ENCODE results near the gene EPHX1.
"Not testable (repeated sequence)": the region's sequence is repeated elsewhere in the genome, so short reads cannot be mapped to it uniquely, and the experiment has no call there.

Gene EPHX1

DNA sequence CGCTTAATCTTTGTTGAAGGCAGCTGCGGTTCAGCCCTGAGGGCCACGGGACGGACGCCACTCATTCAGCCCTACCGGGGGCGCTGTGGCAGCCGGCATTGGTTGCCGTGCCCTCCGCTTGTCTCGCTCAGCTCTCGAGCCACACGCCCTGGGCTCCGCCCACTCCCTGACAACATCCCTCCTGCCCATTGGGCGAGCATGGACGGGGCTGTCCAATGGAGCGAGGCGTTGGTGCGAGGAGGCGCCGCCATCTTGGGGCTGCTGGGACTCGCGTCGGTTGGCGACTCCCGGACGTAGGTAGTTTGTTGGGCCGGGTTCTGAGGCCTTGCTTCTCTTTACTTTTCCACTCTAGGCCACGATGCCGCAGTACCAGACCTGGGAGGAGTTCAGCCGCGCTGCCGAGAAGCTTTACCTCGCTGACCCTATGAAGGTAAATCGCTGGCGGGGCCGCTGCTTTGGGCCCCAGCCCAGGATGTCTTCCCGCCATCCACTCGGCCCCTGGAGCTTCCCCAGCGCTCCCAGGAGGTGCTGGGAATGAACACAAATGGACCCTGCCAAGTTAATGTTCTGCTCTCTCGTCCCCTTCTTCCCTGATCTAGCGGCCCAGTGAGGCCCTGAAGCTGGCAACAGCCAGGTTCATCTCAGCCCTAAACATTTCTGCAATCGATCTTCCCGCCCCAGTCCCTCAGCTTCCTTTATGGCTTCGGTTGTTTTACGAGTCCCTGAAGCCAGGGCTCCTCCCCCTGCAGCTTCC, 32.2 kb upstream of the EPHX1 start, which contains the start of gene SRP9:
Gene SRP9 (plus strand): TSS at position 244 of the 754 bp plus-strand sequence. CDS start 115 bp downstream, at position 359.
- DNase-seq (ENCODE audit: low spot score): peak; percentile 93

- no peak for DNase-seq (ENCODE audit: low spot score)
These were observed 31.6 kb upstream of the EPHX1 start for GRCh38 chr1:225778337-225778669.

DNA sequence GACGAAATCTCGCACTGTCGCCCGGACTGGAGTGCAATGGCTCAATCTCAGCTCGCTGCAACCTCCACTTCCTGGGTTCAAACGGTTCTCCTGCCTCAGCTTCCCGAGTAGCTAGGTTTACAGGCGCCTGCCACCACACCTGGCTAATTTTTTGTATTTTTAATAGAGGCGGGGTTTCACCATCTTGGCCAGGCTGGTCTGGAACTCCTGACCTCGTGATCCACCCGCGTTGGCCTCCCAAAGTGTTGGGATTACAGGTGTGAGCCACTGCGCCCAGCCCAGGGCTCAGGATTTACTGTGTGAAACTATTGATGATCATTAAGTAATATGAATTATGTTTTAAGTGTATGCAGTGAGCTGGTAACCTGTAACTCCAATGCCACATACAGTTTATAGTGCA, 30.8 kb upstream of the EPHX1 start:
- DNase-seq (ENCODE audit: low spot score): not testable (repeated sequence)

GRCh38 chr1:225780134-225780533, 29.8 kb upstream of the EPHX1 start:
- no peak for DNase-seq (ENCODE audit: low spot score)

GRCh38 chr1:225780630-225781029, 29.3 kb upstream of the EPHX1 start:
- DNase-seq (ENCODE audit: low spot score): no peak

- DNase-seq (ENCODE audit: low spot score): not testable (repeated sequence)
These were observed 20.8 kb upstream of the EPHX1 start for GRCh38 chr1:225789142-225789541.

- DNase-seq (ENCODE audit: low spot score): no peak
These were observed 15.0 kb upstream of the EPHX1 start for GRCh38 chr1:225794954-225795353.

- not testable (repeated sequence) for DNase-seq (ENCODE audit: low spot score)
These were observed 13.8 kb upstream of the EPHX1 start for GRCh38 chr1:225796097-225796496.

- DNase-seq (ENCODE audit: low spot score): not testable (repeated sequence)
These were observed 8.8 kb upstream of the EPHX1 start for GRCh38 chr1:225801146-225801545.

DNA sequence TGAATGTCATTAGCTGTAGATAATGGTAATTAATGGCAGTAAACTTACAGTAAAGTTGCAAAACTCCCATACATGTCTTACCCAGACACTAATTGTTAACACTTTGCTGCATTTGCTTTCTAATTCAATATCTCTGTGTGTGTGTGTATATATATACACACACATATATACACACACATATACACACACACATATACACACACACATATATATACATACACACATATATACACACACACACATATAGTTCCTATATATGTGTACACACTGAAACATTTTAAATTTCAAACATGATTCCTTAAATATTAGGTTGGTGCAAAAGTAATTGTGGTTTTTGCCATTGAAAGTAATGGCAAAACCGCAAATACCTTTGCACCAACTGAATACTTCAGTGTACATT, 3.7 kb upstream of the EPHX1 start:
- DNase-seq (ENCODE audit: low spot score): no peak

GRCh38 chr1:225806736-225807135, 3.2 kb upstream of the EPHX1 start:
- DNase-seq (ENCODE audit: low spot score): not testable (repeated sequence)

DNA sequence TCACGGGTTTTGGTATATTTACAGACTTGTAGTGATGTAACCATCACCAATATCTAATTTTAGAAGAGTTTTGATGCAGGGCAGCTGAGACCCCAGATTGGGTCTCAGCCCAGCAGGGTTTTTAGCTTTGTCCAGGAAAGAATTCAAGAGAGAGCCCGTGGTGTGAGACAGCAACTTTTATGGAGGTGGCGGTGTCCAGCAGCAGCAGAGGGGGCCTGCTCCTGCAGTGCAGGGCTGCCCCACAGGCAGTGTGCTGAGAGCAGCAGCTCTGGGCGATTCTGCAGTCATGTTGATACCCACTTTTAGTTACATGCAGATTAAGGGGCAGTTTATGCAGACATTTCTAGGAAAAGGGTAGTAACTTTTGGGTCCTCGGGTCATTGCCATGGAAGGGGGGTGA, 1.8 kb upstream of the EPHX1 start:
- DNase-seq (ENCODE audit: low spot score): no peak

DNA sequence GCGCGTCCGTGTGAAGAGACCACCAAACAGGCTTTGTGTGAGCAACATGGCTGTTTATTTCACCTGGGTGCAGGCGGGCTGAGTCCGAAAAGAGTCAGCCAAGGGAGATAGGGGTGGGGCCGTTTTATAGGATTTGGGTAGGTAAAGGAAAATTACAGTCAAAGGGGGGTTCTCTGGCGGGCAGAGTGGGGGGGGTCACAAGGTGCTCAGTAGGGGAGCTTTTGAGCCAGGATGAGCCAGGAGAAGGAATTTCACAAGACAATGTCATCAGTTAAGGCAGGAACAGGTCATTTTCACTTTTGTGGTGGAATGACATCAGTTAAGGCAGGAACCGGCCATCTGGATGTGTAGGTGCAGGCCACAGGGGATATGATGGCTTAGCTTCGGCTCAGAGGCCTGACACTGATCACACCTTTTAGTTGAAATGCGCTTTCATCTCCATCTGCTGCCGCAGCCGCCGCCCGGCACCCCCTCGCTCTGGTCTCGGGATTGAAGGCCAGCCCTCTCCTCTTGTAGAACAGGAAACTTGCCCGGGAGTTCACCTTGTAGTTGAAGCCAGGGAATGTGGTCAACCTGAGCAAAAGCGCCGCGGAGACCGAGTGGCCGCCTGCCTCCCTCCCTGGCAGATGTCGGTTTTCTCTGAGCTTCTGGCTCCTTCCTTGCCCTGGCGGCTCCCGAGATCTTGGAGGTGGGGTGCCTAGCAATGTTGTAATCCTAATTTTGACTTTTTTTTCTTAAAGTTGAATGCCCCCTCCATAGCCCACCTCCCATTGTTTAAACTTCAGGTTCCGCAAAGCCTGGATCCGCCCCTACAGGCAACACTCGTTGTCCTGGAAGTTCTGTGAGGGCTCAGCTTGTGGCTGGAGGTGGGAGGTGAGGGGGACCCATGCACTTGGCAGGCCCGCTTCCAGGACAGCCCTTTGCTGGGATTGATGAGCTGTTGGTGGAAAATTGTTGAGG, 935 bp downstream of the EPHX1 start:
- DNase-seq (ENCODE audit: low spot score): peak; percentile 42

DNA sequence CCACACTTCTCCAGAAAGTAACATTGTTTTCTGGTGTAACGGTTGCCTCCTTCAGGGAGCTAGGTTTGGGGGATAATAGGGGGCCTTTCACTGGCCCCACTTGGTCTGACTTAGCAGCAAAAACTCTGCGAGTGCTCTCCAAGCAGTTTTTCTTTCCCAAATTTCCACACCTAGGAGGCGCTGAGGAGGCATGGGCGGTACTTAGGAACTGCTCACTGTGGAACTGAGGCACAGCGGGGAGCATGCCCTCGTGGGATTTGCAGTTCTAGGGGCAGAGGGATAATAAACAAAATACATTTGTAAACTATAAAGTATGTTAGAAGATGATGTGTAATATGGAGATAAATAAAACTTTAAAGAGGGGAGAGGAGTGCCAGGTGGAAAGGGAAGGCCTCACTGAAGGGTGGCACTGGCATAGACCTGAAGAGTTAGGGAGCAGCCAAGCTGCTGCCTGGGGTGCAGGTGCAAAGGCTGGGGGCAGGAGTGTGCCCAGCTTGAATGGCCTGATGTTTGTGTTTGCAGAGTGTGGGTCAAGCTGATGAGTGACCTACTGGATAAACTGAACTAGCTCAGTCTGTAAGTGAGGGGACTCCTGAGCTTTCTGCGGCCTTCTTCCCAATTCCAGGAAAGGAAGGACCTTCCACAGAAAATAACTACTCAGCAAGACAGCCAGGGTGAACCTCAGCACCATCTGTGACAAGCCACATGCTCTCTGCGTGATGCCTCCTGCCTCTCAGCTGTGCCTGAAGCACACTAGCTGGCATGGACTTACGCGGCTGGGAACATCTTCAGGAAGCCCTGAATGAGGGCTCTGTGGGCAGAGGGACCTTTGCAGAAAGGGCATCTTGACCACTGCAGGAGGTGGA, 1.9 kb downstream of the EPHX1 start:
- peak; percentile 31 for DNase-seq (ENCODE audit: low spot score)

DNA sequence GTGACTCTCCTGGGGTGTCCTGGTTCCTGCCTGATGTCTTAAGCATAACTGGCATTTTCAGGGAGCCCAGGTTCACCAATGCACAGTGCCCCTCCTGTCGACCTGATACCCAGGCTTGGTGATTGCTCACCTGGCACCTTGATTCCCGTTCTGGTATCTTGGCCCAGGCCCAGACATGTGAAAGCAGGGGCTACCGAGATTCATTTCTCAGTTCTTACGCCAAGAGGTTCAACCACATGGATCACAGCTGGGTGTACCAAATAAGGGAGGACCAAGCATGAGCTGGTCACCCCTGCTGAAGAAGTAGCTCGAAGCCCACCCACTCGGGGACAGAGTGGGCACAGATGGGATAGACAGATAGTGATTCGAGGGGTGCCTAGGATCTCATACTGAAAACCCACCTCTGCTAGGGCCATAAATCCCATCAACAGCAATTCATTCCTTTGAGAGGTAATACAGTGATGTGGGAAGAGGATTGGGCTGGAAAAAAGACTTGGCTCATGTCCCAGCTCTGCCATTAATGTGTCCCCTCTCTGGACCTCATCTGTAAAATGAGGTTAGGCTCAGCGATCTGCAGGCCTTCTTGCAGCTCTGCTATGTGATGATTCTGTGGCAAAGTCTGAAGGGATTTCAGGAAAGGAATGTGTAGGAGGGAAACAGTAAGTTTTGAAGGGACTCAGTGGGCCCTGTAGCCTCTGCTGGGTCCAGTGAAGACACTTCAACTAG, 2.7 kb downstream of the EPHX1 start:
- DNase-seq (ENCODE audit: low spot score): no peak

DNA sequence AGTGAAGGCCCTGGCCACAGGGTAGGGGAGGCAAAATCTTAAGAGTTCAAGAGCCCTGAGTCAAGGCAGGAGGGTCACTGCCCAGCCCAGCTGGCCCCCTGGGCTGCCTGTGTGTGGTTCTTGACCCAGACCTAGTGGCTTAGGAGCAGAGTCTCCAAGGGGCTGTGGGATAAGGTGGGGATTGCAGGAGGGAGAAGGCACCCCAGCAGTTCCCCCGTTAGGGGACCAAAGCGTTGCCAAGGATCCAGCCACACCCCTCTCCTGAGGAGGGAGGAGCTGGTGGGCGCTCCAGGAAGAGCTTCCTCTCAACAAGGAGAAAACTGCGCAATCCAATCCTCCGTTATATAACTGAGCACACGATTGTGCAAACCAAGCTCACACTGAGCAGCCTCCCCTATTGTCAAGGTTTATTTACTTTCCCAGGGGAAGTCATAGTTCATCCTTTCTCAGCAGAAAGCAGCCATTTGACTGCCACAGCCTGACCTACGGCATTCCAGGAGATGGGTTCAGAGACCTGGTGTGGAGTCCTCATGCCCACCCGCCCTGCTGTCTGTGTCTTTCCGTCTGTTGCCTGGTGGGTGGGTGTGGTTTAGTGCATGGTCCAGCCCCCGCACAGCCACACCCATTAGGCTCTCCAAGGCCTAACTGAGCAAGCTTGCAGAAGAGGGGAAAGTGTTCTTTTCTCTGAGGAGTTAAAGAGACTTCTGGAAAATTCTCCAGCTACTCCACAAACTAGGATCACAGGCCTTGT, 3.5 kb downstream of the EPHX1 start:
- peak; percentile 46 for DNase-seq (ENCODE audit: low spot score)

DNA sequence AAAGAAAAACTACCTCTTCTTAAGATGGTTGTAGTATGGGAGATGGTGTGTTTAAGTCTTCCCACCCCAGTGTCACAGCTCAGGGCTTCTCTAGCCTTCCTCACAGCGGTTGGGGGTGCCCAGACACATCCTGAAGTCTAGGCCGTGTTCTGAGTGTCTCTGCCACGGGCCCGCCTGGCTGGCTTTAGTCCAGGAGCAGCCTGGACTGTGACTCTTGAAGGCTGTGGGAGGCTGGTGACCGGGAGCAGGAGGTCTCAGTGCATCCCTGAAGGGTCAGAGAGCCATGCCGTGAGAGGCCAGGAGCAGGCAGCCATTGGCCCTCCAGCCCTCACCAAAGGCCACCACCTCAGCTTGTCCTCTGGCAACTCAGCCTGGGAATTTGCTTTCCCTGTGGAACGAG, 4.5 kb downstream of the EPHX1 start:
- no peak for DNase-seq (ENCODE audit: low spot score)

GRCh38 chr1:225815090-225815489, 5.2 kb downstream of the EPHX1 start:
- not testable (repeated sequence) for DNase-seq (ENCODE audit: low spot score)

DNA sequence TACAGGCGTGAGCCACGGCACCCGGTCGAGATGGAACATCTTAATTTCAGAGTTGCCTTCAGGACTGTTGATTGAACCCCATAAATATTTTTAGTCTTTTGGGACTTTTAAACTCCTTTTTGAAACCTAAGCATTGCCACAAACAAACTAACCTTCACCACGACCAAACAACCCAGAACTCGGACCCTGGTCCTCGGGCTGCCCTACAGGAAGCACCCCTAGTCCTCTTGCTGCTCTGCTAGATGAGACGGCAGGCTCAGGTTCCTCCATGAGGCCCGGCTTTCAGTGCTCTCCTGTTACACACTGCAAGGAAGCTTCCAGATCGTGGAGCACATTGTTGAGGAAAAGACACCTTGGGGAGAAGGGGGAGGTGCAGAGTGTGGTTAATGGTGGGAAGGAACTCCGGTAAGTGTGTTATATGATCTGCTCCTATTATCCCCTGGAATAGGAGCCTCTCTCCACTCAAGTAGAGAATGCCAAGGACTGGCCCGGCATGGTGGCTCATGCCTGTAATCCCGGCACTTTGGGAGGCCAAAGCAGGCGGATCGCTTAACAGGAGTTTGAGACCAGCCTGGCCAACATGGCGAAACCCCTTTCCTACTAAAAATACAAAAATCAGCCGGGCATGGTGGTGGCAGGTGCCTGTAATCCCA, 5.7 kb downstream of the EPHX1 start:
- no peak for DNase-seq (ENCODE audit: low spot score)
